Calu3 (cell line): ENCODE data around the gene DPM2. TPM values are rescaled to one million over a fixed set of nuclear protein-coding genes. Genes with fewer than 3 reads are reported as not detected.

Experiments
- BruUV-seq: library from RNA; stranded (reverse); fragments of 400-500 nt; replicated peaks from 2 replicates; lab custom pipeline; 2021; lab: Mats Ljungman, UMichigan
- CTCF ChIA-PET: fragments of 300-600 bp; sonication (Branson Sonifier 250); formaldehyde crosslinking; loops from one replicate; lab custom pipeline; 2022; ENCODE audit warnings: antibody characterized with exemption; lab: Charles Lee
- DNase-seq: peaks from one replicate; pipeline ENCODE4 v3.0.0; 2022
- H3K27ac Mint-ChIP-seq: one replicate; pipeline ENCODE4 v1.8.0; 2022; ENCODE audit warnings: mixed read lengths; ENCODE audit not compliant: unreplicated experiment
- H3K27me3 Mint-ChIP-seq: one replicate; pipeline ENCODE4 v1.8.0; 2022; ENCODE audit warnings: mixed read lengths; ENCODE audit not compliant: unreplicated experiment
- H3K36me3 Mint-ChIP-seq: one replicate; pipeline ENCODE4 v1.8.0; 2022; ENCODE audit warnings: mild to moderate bottlenecking, moderate library complexity, mixed read lengths; ENCODE audit not compliant: insufficient read depth, unreplicated experiment
- H3K4me1 Mint-ChIP-seq: one replicate; pipeline ENCODE4 v1.8.0; 2022; ENCODE audit warnings: mild to moderate bottlenecking, low read depth, mixed read lengths; ENCODE audit not compliant: unreplicated experiment
- H3K4me3 Mint-ChIP-seq: one replicate; pipeline ENCODE4 v1.8.0; 2022; ENCODE audit warnings: mild to moderate bottlenecking, low read depth, moderate library complexity, mixed read lengths; ENCODE audit not compliant: unreplicated experiment
- H3K9me3 Mint-ChIP-seq: one replicate; pipeline ENCODE4 v1.8.0; 2022; ENCODE audit warnings: low read depth, mixed read lengths; ENCODE audit not compliant: unreplicated experiment
- CTCF ChIP-seq: fragments of 200-600 bp; IDR thresholded peaks from one replicate; pipeline ENCODE4 v1.8.0; 2022; ENCODE audit warnings: antibody characterized with exemption; ENCODE audit not compliant: unreplicated experiment
- intact Hi-C: fragments of 100-400 bp; cut with micrococcal nuclease; formaldehyde crosslinking; loops from one replicate; pipeline ENCODE4 v1.10.0; 2022; ENCODE audit not compliant: unreplicated experiment
- total RNA-seq: library from RNA; stranded (reverse); gene quantifications from 2 replicates; pipeline ENCODE4 v1.2.3, GENCODE V29; 2022

DPM2 gene
- total RNA-seq, 1 experiment from 2014 or later = 31.5 TPM

GRCh38 chr9:127979333-127980059, 41.8 kb upstream of the DPM2 start:
- no peak for TF ChIP-seq CTCF
- peak overlapping the region; percentile 87 for H3K4me3 Mint-ChIP-seq
- intact Hi-C loops = loop anchor here (2.0 kb wide), 1 partner anchor 25 kb away; no protein-coding TSS in a partner anchor
- no peaks in the 10 kb centered on the region for H3K9me3 Mint-ChIP-seq
- no peaks in the 10 kb centered on the region for H3K27me3 Mint-ChIP-seq
- no TSS peak for BruUV-seq
- CTCF ChIA-PET = interaction anchor here (1.6 kb wide), 1 partner anchor 56 kb away, joined by 4 read pairs; no protein-coding TSS in a partner anchor
- H3K4me1 Mint-ChIP-seq = peaks cover 17% of the 10 kb centered on the region
- peak; percentile 42 for DNase-seq
- H3K36me3 Mint-ChIP-seq = peaks cover 57% of the 10 kb centered on the region
- H3K27ac Mint-ChIP-seq = peak overlapping the region; percentile 81

DNA sequence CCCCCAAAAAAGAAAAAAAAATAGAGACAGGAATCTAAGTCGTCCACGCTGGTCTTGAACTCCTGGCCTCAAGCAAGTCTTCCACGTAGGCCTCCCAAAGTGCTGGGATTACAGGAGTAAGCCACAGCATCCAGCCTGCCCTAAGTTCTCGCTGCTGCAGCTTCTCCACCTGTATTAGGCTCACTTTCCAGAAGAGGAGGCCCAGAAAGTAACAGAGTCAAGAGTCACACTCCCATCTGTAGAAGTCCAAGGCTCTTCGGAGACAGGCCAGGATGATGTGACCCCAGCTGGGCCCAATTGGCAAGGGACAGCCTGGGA, 41.3 kb upstream of the DPM2 start:
- Mint-ChIP-seq H3K9me3 (no peaks in the 10 kb centered on the region), H3K27me3 (no peaks in the 10 kb centered on the region), H3K36me3 (peaks cover 57% of the 10 kb centered on the region), H3K27ac (peak overlapping the region; percentile 81), H3K4me1 (peaks cover 22% of the 10 kb centered on the region), H3K4me3 (peak overlapping the region; percentile 87)
- intact Hi-C loops = loop anchor here (2.0 kb wide), 1 partner anchor 24 kb away; no protein-coding TSS in a partner anchor
- BruUV-seq = no TSS peak
- no peak for DNase-seq
- CTCF ChIA-PET = interaction anchor here (1.6 kb wide), 1 partner anchor 57 kb away, joined by 4 read pairs; no protein-coding TSS in a partner anchor
- no peak for TF ChIP-seq CTCF

DNA sequence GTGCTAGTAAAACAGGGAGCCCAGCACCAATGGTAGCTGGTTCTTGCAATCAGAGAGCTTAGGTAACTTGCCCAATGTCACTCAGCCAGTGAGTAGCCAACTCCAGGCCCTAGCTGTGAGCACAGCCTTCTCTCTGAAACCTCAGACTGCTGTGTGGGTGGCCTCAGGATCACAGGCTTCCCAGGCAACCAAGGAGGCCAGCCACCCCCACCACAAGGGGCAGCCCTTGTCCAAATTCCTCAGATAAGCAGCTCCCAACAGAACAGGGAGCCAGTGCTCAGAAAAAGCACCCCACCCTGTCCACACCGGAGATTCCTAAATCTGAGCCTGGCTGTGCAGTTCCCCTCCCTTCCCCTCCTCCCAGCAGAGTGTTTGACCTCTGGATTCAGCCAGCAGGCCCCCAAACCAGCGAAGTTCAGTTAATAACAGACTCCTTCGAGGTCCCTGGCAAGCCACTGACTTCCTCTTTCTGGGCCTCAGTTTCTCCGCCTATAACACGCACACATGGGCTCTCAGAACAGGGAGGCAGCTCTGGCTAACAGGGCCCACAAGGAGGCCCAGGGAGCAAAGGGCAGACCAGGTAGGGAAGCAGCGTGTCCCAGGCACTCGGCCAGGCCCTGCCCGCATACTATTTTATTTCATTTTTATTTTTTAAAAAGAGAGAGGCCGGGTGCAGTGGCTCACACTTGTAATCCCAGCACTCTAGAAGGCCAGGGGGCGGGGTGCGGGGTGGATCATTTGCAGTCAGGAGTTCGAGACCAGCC, 40.4 kb upstream of the DPM2 start:
- peak; percentile 49 for DNase-seq
- no peak for TF ChIP-seq CTCF
- Mint-ChIP-seq H3K4me1 (peaks cover 25% of the 10 kb centered on the region), H3K27ac (no peak overlapping the region), H3K9me3 (no peaks in the 10 kb centered on the region), H3K4me3 (peak overlapping the region; percentile 87), H3K27me3 (no peaks in the 10 kb centered on the region), H3K36me3 (peaks cover 57% of the 10 kb centered on the region)
- no TSS peak for BruUV-seq
- CTCF ChIA-PET = interaction anchor here (1.3 kb wide), 1 partner anchor 56 kb away, joined by 5 read pairs; no protein-coding TSS in a partner anchor
- intact Hi-C loops = loop anchor here (2.0 kb wide), 1 partner anchor 23 kb away; no protein-coding TSS in a partner anchor

DNA sequence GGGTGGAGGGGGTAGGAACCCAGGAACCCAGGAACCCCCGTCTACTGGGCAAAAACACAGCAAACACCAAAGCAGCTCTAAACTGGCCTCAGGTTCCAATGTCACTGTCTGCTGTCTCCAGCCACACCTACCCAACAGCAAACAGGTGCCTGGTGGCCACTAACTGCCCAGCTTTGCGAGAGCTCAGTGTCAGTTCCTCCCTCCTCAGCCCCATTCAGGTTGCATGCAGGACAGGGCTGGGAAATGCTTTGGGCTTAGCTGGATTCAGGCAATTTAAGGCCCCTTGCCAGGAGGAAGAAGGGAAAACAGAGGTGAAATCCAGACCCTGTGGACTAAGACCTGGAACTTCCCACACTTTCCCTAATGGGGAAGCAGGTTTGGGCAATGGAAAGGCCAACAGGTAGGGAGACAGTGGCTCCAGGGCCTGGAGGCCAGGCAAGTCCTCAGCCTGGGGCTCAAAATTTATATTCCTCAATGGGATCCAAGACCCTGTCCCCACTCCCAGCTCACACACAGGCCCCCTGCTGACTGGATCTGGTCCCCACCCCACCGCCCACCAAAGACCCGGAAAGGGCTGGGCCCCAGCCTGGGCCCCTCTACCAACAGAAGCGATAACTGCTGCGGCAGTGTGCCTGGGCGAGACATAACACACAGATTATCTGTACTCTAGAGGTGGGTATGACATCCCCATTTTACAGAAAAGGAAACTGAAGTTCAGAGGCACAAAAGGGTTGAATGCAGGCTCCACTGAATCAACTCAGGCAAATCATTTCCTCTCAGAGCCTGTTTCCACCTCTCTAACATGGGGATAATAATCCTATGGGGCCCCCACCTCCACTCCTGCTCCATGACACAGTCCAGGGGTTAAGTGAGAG, 39.6 kb upstream of the DPM2 start:
- H3K9me3 Mint-ChIP-seq = no peaks in the 10 kb centered on the region
- peaks cover 59% of the 10 kb centered on the region for H3K36me3 Mint-ChIP-seq
- intact Hi-C loops = no loop called here
- no peak overlapping the region for H3K27ac Mint-ChIP-seq
- CTCF ChIA-PET = interaction anchor here (1.1 to 1.3 kb wide), 2 partner anchors 10 to 57 kb away, joined by 4 to 5 read pairs; no protein-coding TSS in a partner anchor
- H3K4me3 Mint-ChIP-seq = peak overlapping the region; percentile 87
- TF ChIP-seq CTCF = no peak
- no TSS peak for BruUV-seq
- DNase-seq = no peak
- H3K4me1 Mint-ChIP-seq = peaks cover 31% of the 10 kb centered on the region
- no peaks in the 10 kb centered on the region for H3K27me3 Mint-ChIP-seq
